Gastrocnemius medialis (tissue), 4 donors: Measurements from ENCODE around the gene GRIA4. TPM values are rescaled to one million over a fixed set of nuclear protein-coding genes. Genes with fewer than 3 reads are reported as not detected.
A peak's percentile ranks its signal among the peaks of the same experiment; 100 is the strongest.

ENCODE experiments used
- ATAC-seq, 2 donors: fragments of 150-250 bp; one replicate each; pipeline ENCODE4 v1.9.1; 2016
- DNase-seq, 2 donors: peaks; one replicate each; pipeline ENCODE4 v3.0.0-alpha.2; 2019
- H3K27ac ChIP-seq, 4 donors: fragments of 200-600 bp; sonication (generic); 1 replicate in 1 of 4; 2 replicates in 3 of 4; pipeline ENCODE4 v1.5.1; 2016 to 2018; ENCODE audit warnings: mild to moderate bottlenecking in 2 of 4, moderate library complexity in 1 of 4
- H3K27me3 ChIP-seq, 3 donors: fragments of 200-600 bp; sonication (generic) in 2 of 3; 1 replicate in 1 of 3; 2 replicates in 2 of 3; pipeline versions ENCODE4 v1.5.1 to v1.6.0; 2016 to 2019; ENCODE audit warnings: mild to moderate bottlenecking in 1 of 3, moderate library complexity in 1 of 3
- H3K36me3 ChIP-seq, 2 donors: fragments of 200-600 bp; sonication (generic) in 1 of 2; one replicate each; pipeline ENCODE4 v1.5.1; 2017 to 2018
- H3K4me1 ChIP-seq, 2 donors: fragments of 200-600 bp; sonication (generic) in 1 of 2; one replicate each; pipeline ENCODE4 v1.5.1; 2016 to 2017; ENCODE audit warnings: mild to moderate bottlenecking in 2 of 2
- H3K4me3 ChIP-seq, 4 donors: fragments of 200-600 bp; sonication (generic) in 3 of 4; 1 replicate in 1 of 4; 2 replicates in 3 of 4; pipeline ENCODE4 v1.5.1; 2016 to 2019; ENCODE audit warnings: mild to moderate bottlenecking in 2 of 4
- H3K9me3 ChIP-seq, 3 donors: fragments of 200-600 bp; sonication (generic) in 2 of 3; 1 replicate in 1 of 3; 2 replicates in 2 of 3; pipeline ENCODE4 v1.5.1; 2016 to 2019
- CTCF ChIP-seq, 5 experiments: fragments of 450-650 bp in 3 of 5; fragments of 200-600 bp in 2 of 5; sonication (generic) in 2 of 5; IDR thresholded peaks in 4 of 5; conservative IDR thresholded peaks in 1 of 5; 1 replicate in 4 of 5; 2 replicates in 1 of 5; pipeline ENCODE4 v1.5.1; 2016 to 2019; ENCODE audit warnings: antibody characterized with exemption in 5 of 5, mild to moderate bottlenecking in 3 of 5, moderate library complexity in 3 of 5
- POLR2A ChIP-seq, 2 donors: fragments of 450-650 bp; IDR thresholded peaks; one replicate each; pipeline ENCODE4 v1.6.1; 2017; ENCODE audit warnings: antibody characterized with exemption in 2 of 2, mild to moderate bottlenecking in 2 of 2, moderate library complexity in 2 of 2
- in situ Hi-C, 4 donors: fragments of 200-750 bp; cut with MboI; loops; one replicate each; pipeline versions ENCODE4 v1.15.0 to v1.8.0; 2017; ENCODE audit warnings: low sequenced_read_pairs in 4 of 4
- intact Hi-C: fragments of 100-400 bp; cut with DNase I; formaldehyde crosslinking; loops from one replicate; pipeline ENCODE4 v1.15.1; 2023; ENCODE audit warnings: low total_unique reads
- total RNA-seq, 4 donors: library from RNA; depleted of rRNA; stranded (reverse); fragments of >200 nt; gene quantifications; one replicate each; pipeline versions ENCODE4 v1.1.0 to v1.2.3, GENCODE V29; 2016

The GRIA4 gene
- not detected for total RNA-seq

- in situ Hi-C loops (no loop called here), intact Hi-C loops (no loop called here)
- Histone ChIP-seq H3K27me3 (peaks cover 21 to 26% (median 24%) of the 10 kb centered on the region in 3 donors), H3K4me3 (peak within 1 kb of the TSS; percentile 5 to 33 (median 30)), H3K27ac (no peak within 1 kb of the TSS), H3K9me3 (no peaks in the 10 kb centered on the region), H3K4me1 (no peaks in the 10 kb centered on the region), H3K36me3 (no peaks in the 10 kb centered on the region)
- TF ChIP-seq CTCF (IDR thresholded peaks at IDR 0.05 in 4 of 5, conservative IDR thresholded peaks at IDR 0.05 in 1 of 5) (no peak), POLR2A (IDR thresholded peaks at IDR 0.05) (no peak)
- no peak for DNase-seq
- ATAC-seq = no peak
Measured at GRCh38 chr11:105609832-105610781, at the start of gene GRIA4. Gene GRIA4 (plus strand): TSS chr11:105610073. CDS start chr11:105610998, 925 bp downstream.

- intact Hi-C loops = no loop called here
- DNase-seq (no peak), ATAC-seq (no peak)
- in situ Hi-C loops = no loop called here
- H3K27me3 ChIP-seq = no peaks in the 10 kb centered on the region
- H3K36me3 ChIP-seq = no peaks in the 10 kb centered on the region
- H3K9me3 ChIP-seq = no peaks in the 10 kb centered on the region
- no peak overlapping the region for H3K27ac ChIP-seq
- H3K4me1 ChIP-seq = no peaks in the 10 kb centered on the region
- H3K4me3 ChIP-seq = no peak overlapping the region
- no peak for TF ChIP-seq CTCF (IDR thresholded peaks at IDR 0.05 in 4 of 5, conservative IDR thresholded peaks at IDR 0.05 in 1 of 5)
Measured at GRCh38 chr11:105573091-105573490, 36.8 kb upstream of the GRIA4 start.

- DNase-seq (no peak), ATAC-seq (no peak)
- intact Hi-C loops (loop anchor here (1.0 kb wide), 1 partner anchor 8 kb away; no protein-coding TSS in a partner anchor), in situ Hi-C loops (no loop called here)
- Histone ChIP-seq H3K4me3 (no peak overlapping the region), H3K4me1 (no peaks in the 10 kb centered on the region), H3K36me3 (no peaks in the 10 kb centered on the region), H3K27me3 (no peaks in the 10 kb centered on the region), H3K9me3 (no peaks in the 10 kb centered on the region), H3K27ac (no peak overlapping the region)
- TF ChIP-seq POLR2A (IDR thresholded peaks at IDR 0.05) = no peak
- TF ChIP-seq CTCF (IDR thresholded peaks at IDR 0.05 in 4 of 5, conservative IDR thresholded peaks at IDR 0.05 in 1 of 5) = no peak
Measured at GRCh38 chr11:105574974-105575373, 34.9 kb upstream of the GRIA4 start.

GRCh38 chr11:105577641-105578040 is 32.2 kb upstream of the GRIA4 start:
- H3K4me1 ChIP-seq = no peaks in the 10 kb centered on the region
- ATAC-seq (no peak), DNase-seq (no peak)
- no peak overlapping the region for H3K4me3 ChIP-seq
- H3K27me3 ChIP-seq = no peaks in the 10 kb centered on the region
- H3K9me3 ChIP-seq = no peaks in the 10 kb centered on the region
- intact Hi-C loops = no loop called here
- H3K27ac ChIP-seq = no peak overlapping the region
- H3K36me3 ChIP-seq = no peaks in the 10 kb centered on the region
- in situ Hi-C loops = no loop called here
- TF ChIP-seq POLR2A (IDR thresholded peaks at IDR 0.05) (no peak), CTCF (IDR thresholded peaks at IDR 0.05 in 4 of 5, conservative IDR thresholded peaks at IDR 0.05 in 1 of 5) (no peak)
